ENCODE data around the gene ARHGEF19. TPM values are rescaled to one million over a fixed set of nuclear protein-coding genes. Genes with fewer than 3 reads are reported as not detected.

Gene ARHGEF19
- total and polyA plus RNA-seq, 2 of the 13 experiments (the other 11 are each of a cell fraction or from before 2014, with no cell fraction given): 1.7 to 1.8 TPM

DNA sequence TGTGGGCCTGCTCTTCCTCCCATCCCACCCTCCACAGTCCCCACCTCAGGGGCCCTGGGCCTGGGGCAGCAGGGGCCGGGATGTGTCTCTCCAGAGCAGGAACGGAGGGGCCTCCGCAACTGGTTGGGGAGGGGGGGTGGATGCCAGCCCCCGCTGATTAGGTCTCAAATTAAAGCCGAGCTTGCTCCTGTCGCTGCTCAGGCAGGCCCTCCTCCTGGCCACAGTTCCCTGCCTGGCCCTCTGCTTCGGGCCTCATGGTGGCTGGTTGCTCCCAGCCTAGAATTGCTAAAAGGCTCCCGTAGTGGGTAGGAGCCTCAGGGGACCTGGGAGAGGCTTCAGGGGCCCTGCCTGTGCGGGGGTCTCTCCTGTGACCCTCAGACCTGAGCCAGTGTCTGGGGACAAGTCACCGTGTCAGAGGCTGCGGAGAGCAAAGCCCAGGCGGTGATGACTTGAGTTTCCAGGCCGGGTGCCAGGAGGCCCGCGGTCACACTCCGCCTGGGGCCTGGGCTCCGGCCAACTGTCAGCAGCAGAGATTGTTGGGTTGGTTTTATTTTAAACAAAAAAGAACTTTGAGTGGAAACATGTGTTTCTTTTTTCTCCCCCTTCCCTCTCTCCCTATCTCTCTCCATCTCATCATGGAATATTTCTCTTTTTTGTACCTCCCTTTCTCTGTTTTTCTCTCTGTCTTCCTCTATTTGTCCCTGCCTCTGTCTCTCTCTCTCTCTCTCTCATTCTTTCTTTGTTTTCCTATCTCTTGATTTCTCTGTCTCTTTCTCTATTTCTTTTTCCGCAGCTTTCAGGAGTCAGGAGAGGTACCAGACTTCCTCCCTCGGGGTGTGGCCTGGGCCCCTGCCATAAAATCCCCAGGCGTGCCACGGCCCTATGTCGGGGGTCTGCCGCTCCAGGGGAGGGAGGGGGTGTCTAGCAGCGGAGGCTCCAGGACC is 36.6 kb downstream of the ARHGEF19 start (continued):
- TF ChIP-seq, protein P1, sequence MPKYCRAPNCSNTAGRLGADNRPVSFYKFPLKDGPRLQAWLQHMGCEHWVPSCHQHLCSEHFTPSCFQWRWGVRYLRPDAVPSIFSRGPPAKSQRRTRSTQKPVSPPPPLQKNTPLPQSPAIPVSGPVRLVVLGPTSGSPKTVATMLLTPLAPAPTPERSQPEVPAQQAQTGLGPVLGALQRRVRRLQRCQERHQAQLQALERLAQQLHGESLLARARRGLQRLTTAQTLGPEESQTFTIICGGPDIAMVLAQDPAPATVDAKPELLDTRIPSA (CRISPR knock-in tag; IDR thresholded peaks at IDR 0.05; ENCODE audit: borderline replicate concordance): no peak
- TF ChIP-seq BRD4 (CRISPR knock-in tag; IDR thresholded peaks at IDR 0.05) (peak; percentile 85), NR2C2 (CRISPR knock-in tag; IDR thresholded peaks at IDR 0.05; ENCODE audit: borderline replicate concordance) (no peak), PAX8 (CRISPR knock-in tag; IDR thresholded peaks at IDR 0.05; ENCODE audit: borderline replicate concordance) (no peak), ZNF17 (CRISPR knock-in tag; IDR thresholded peaks at IDR 0.05) (no peak), ERF (CRISPR knock-in tag; IDR thresholded peaks at IDR 0.05) (0 out of 2 replicates have a peak, but pooled peaks have one; percentile 26), NCOA5 (CRISPR knock-in tag; IDR thresholded peaks at IDR 0.05) (0 out of 2 replicates have a peak, but pooled peaks have one; percentile 80), NONO (IDR thresholded peaks at IDR 0.05) (no peak), NONO (CRISPR knock-in tag; conservative IDR thresholded peaks at IDR 0.05) (no peak), TCF7L2 (IDR thresholded peaks at IDR 0.05; ENCODE audit: low read depth, low read length) (no peak), ZNF724P (CRISPR knock-in tag; IDR thresholded peaks at IDR 0.05; ENCODE audit: borderline replicate concordance) (no peak), NCOA2 (CRISPR knock-in tag; IDR thresholded peaks at IDR 0.05) (no peak), HIVEP1 (CRISPR knock-in tag; IDR thresholded peaks at IDR 0.05) (no peak), NFE2L2 (IDR thresholded peaks at IDR 0.05; ENCODE audit: low read length) (no peak), NFIB (CRISPR knock-in tag; IDR thresholded peaks at IDR 0.05; ENCODE audit: borderline replicate concordance) (no peak), ZNF124 (CRISPR knock-in tag; IDR thresholded peaks at IDR 0.05) (no peak), MEIS1 (CRISPR knock-in tag; IDR thresholded peaks at IDR 0.05; ENCODE audit: borderline replicate concordance) (no peak), SMAD1 (CRISPR knock-in tag; IDR thresholded peaks at IDR 0.05; ENCODE audit: borderline replicate concordance, low read depth) (peak; percentile 43; the same call in 1 of the 2 replicates), ZNF790 (CRISPR knock-in tag; IDR thresholded peaks at IDR 0.05; ENCODE audit: borderline replicate concordance) (no peak), ATF1 (CRISPR knock-in tag; IDR thresholded peaks at IDR 0.05) (no peak)
- TF ChIP-seq, protein P2, sequence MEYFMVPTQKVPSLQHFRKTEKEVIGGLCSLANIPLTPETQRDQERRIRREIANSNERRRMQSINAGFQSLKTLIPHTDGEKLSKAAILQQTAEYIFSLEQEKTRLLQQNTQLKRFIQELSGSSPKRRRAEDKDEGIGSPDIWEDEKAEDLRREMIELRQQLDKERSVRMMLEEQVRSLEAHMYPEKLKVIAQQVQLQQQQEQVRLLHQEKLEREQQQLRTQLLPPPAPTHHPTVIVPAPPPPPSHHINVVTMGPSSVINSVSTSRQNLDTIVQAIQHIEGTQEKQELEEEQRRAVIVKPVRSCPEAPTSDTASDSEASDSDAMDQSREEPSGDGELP (IDR thresholded peaks at IDR 0.05; ENCODE audit: borderline replicate concordance, low read depth): no peak
- TF ChIP-seq, protein P3, sequence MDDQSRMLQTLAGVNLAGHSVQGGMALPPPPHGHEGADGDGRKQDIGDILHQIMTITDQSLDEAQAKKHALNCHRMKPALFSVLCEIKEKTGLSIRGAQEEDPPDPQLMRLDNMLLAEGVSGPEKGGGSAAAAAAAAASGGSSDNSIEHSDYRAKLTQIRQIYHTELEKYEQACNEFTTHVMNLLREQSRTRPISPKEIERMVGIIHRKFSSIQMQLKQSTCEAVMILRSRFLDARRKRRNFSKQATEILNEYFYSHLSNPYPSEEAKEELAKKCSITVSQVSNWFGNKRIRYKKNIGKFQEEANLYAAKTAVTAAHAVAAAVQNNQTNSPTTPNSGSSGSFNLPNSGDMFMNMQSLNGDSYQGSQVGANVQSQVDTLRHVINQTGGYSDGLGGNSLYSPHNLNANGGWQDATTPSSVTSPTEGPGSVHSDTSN (CRISPR knock-in tag; IDR thresholded peaks at IDR 0.05; ENCODE audit: borderline replicate concordance): no peak
- TF ChIP-seq, protein P4, sequence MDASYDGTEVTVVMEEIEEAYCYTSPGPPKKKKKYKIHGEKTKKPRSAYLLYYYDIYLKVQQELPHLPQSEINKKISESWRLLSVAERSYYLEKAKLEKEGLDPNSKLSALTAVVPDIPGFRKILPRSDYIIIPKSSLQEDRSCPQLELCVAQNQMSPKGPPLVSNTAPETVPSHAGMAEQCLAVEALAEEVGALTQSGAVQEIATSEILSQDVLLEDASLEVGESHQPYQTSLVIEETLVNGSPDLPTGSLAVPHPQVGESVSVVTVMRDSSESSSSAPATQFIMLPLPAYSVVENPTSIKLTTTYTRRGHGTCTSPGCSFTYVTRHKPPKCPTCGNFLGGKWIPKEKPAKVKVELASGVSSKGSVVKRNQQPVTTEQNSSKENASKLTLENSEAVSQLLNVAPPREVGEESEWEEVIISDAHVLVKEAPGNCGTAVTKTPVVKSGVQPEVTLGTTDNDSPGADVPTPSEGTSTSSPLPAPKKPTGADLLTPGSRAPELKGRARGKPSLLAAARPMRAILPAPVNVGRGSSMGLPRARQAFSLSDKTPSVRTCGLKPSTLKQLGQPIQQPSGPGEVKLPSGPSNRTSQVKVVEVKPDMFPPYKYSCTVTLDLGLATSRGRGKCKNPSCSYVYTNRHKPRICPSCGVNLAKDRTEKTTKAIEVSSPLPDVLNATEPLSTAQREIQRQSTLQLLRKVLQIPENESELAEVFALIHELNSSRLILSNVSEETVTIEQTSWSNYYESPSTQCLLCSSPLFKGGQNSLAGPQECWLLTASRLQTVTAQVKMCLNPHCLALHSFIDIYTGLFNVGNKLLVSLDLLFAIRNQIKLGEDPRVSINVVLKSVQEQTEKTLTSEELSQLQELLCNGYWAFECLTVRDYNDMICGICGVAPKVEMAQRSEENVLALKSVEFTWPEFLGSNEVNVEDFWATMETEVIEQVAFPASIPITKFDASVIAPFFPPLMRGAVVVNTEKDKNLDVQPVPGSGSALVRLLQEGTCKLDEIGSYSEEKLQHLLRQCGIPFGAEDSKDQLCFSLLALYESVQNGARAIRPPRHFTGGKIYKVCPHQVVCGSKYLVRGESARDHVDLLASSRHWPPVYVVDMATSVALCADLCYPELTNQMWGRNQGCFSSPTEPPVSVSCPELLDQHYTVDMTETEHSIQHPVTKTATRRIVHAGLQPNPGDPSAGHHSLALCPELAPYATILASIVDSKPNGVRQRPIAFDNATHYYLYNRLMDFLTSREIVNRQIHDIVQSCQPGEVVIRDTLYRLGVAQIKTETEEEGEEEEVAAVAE (CRISPR knock-in tag; IDR thresholded peaks at IDR 0.05; ENCODE audit: borderline replicate concordance): no peak

Data from HepG2 (cell line).